H9 (cell line): ENCODE measurements around the gene TVP23B. TPM values are rescaled to one million over a fixed set of nuclear protein-coding genes. Genes with fewer than 3 reads are reported as not detected.
"Not testable (repeated sequence)": the region's sequence is repeated elsewhere in the genome, so short reads cannot be mapped to it uniquely, and the experiment has no call there.

Experiments
- DNase-seq: peaks from one replicate; pipeline ENCODE4 v3.0.0-alpha.2; 2017
- H2AFZ ChIP-seq: one replicate; pipeline ENCODE4 v1.6.1; 2013; ENCODE audit warnings: mild to moderate bottlenecking, low read length, control low read depth, moderate library complexity
- H2AK5ac ChIP-seq: 2 replicates; pipeline ENCODE4 v1.6.1; 2013; ENCODE audit warnings: low read length, control low read depth, mixed read lengths; ENCODE audit not compliant: insufficient read length
- H2BK120ac ChIP-seq: one replicate; pipeline ENCODE4 v1.6.1; 2013; ENCODE audit warnings: low read depth, mild to moderate bottlenecking, low read length, control low read depth, inconsistent platforms; ENCODE audit not compliant: poor library complexity, severe bottlenecking
- H2BK12ac ChIP-seq: 2 replicates; pipeline ENCODE4 v1.6.1; 2013; ENCODE audit warnings: low read length, control low read depth, mixed read lengths, low read depth; ENCODE audit not compliant: insufficient read length
- H2BK15ac ChIP-seq: 2 replicates; pipeline ENCODE4 v1.6.1; 2013; ENCODE audit warnings: low read depth, low read length, control low read depth
- H2BK20ac ChIP-seq: one replicate; pipeline ENCODE4 v1.6.1; 2013; ENCODE audit warnings: low read depth, mild to moderate bottlenecking, low read length, control low read depth, inconsistent platforms; ENCODE audit not compliant: poor library complexity, severe bottlenecking
- H2BK5ac ChIP-seq: 2 replicates; pipeline ENCODE4 v1.6.1; 2013; ENCODE audit warnings: low read length, control low read depth, mixed read lengths; ENCODE audit not compliant: insufficient read length
- H3K14ac ChIP-seq: 2 replicates; pipeline ENCODE4 v1.6.1; 2013; ENCODE audit warnings: low read length, control low read depth; ENCODE audit not compliant: insufficient read depth
- H3K18ac ChIP-seq: 2 replicates; pipeline ENCODE4 v1.6.1; 2013; ENCODE audit warnings: low read depth, mild to moderate bottlenecking, mixed read lengths, low read length, control low read depth; ENCODE audit not compliant: insufficient read length
- H3K23ac ChIP-seq: 2 replicates; pipeline ENCODE4 v1.6.1; 2013; ENCODE audit warnings: low read length, control low read depth, mixed read lengths, low read depth; ENCODE audit not compliant: insufficient read length
- H3K23me2 ChIP-seq: 2 replicates; pipeline ENCODE4 v1.6.1; 2013; ENCODE audit warnings: low read depth, mild to moderate bottlenecking, mixed read lengths, low read length, control low read depth; ENCODE audit not compliant: insufficient read length, poor library complexity, severe bottlenecking
- H3K27ac ChIP-seq: 2 replicates; pipeline ENCODE4 v1.5.1; 2013; ENCODE audit warnings: low read length, control low read depth, mixed read lengths, low read depth; ENCODE audit not compliant: insufficient read length
- H3K27me3 ChIP-seq: 2 replicates; pipeline ENCODE4 v1.6.1; 2013; ENCODE audit warnings: low read length, control low read depth, inconsistent platforms; ENCODE audit not compliant: insufficient read depth
- H3K4ac ChIP-seq: 2 replicates; pipeline ENCODE4 v1.6.1; 2013; ENCODE audit warnings: low read depth, mild to moderate bottlenecking, control low read depth, inconsistent platforms, low read length, moderate library complexity
- H3K4me1 ChIP-seq: 2 replicates; pipeline ENCODE4 v1.6.1; 2013; ENCODE audit warnings: low read length, control low read depth, inconsistent platforms; ENCODE audit not compliant: insufficient read depth
- H3K4me2 ChIP-seq: 2 replicates; pipeline ENCODE4 v1.6.1; 2013; ENCODE audit warnings: low read length, control low read depth, mixed read lengths; ENCODE audit not compliant: insufficient read length, insufficient read depth
- H3K56ac ChIP-seq: 2 replicates; pipeline ENCODE4 v1.6.1; 2013; ENCODE audit warnings: low read depth, mild to moderate bottlenecking, mixed read lengths, low read length, control low read depth; ENCODE audit not compliant: insufficient read length
- H3K79me1 ChIP-seq: 2 replicates; pipeline ENCODE4 v1.6.1; 2013; ENCODE audit warnings: low read depth, mild to moderate bottlenecking, moderate library complexity, low read length, control low read depth, inconsistent platforms; ENCODE audit not compliant: insufficient read depth, poor library complexity, severe bottlenecking
- H3K79me2 ChIP-seq: 2 replicates; pipeline ENCODE4 v1.6.1; 2013; ENCODE audit warnings: low read length, control low read depth, inconsistent platforms; ENCODE audit not compliant: insufficient read depth
- H3K9ac ChIP-seq: 2 replicates; pipeline ENCODE4 v1.6.1; 2013; ENCODE audit warnings: low read length, control low read depth, mixed read lengths; ENCODE audit not compliant: insufficient read length; ENCODE audit errors: extremely low read depth
- H3K9me3 ChIP-seq: one replicate; pipeline ENCODE4 v1.6.1; 2013; ENCODE audit warnings: low read depth, low read length, inconsistent platforms; ENCODE audit not compliant: control insufficient read depth
- H3T11ph ChIP-seq: one replicate; pipeline ENCODE4 v1.6.1; 2013; ENCODE audit warnings: mild to moderate bottlenecking, low read length, control low read depth, inconsistent platforms
- H4K20me1 ChIP-seq: one replicate; pipeline ENCODE4 v1.6.1; 2013; ENCODE audit not compliant: control insufficient read depth, insufficient read length, insufficient read depth
- H4K5ac ChIP-seq: 2 replicates; pipeline ENCODE4 v1.6.1; 2013; ENCODE audit warnings: low read depth, mild to moderate bottlenecking, mixed read lengths, low read length, control low read depth; ENCODE audit not compliant: insufficient read length
- H4K8ac ChIP-seq: replicated peaks from 2 replicates; pipeline ENCODE4 v1.6.1; 2013; ENCODE audit warnings: low read length, control low read depth, mixed read lengths, low read depth; ENCODE audit not compliant: insufficient read length
- H4K91ac ChIP-seq: 2 replicates; pipeline ENCODE4 v1.6.1; 2013; ENCODE audit warnings: low read depth, mild to moderate bottlenecking, moderate library complexity, mixed read lengths, low read length, control low read depth; ENCODE audit not compliant: insufficient read length
- H3K27ac Mint-ChIP-seq, 3 experiments: 2 replicates in 2 of 3; 3 replicates in 1 of 3; pipeline ENCODE4 v1.8.0; 2020 to 2021; ENCODE audit warnings: mixed read lengths in 3 of 3, mild to moderate bottlenecking in 1 of 3, moderate library complexity in 1 of 3
- H3K27me3 Mint-ChIP-seq: 2 replicates; pipeline ENCODE4 v1.8.0; 2021; ENCODE audit warnings: low read depth, mild to moderate bottlenecking, moderate library complexity, mixed read lengths
- H3K36me3 Mint-ChIP-seq, 3 experiments: 2 replicates in 2 of 3; 3 replicates in 1 of 3; pipeline ENCODE4 v1.8.0; 2020 to 2021; ENCODE audit warnings: low read depth in 3 of 3, mixed read lengths in 3 of 3; ENCODE audit not compliant: insufficient read depth in 1 of 3
- H3K4me1 Mint-ChIP-seq, 2 experiments: 2 replicates each; pipeline ENCODE4 v1.8.0; 2020; ENCODE audit warnings: mixed read lengths in 2 of 2
- H3K4me3 Mint-ChIP-seq, 2 experiments: 2 replicates in 1 of 2; 3 replicates in 1 of 2; pipeline ENCODE4 v1.8.0; 2020 to 2021; ENCODE audit warnings: mild to moderate bottlenecking in 2 of 2, mixed read lengths in 2 of 2, moderate library complexity in 1 of 2
- H3K9me3 Mint-ChIP-seq, 2 experiments: 2 replicates in 1 of 2; 3 replicates in 1 of 2; pipeline ENCODE4 v1.8.0; 2020; ENCODE audit warnings: mild to moderate bottlenecking in 2 of 2, mixed read lengths in 2 of 2, moderate library complexity in 1 of 2
- WGBS: extraction: QIAGEN DNeasy Blood & Tissue Kit; methylation state at CpG from one replicate; pipeline ENCODE4 v1.1.7; 2013; ENCODE audit warnings: missing lambda C conversion rate, low lambda C conversion rate, mixed read lengths; ENCODE audit not compliant: insufficient read length; ENCODE audit errors: extremely low coverage; 5-methylcytosine and 5-hydroxymethylcytosine counted together
- total RNA-seq: library from RNA; stranded (reverse); gene quantifications from 2 replicates; pipeline ENCODE4 v1.2.1, GENCODE V29; 2021

TVP23B gene
- total RNA-seq, 1 experiment from 2014 or later: 20.5 TPM

- H3K4me1 Mint-ChIP-seq, H2BK15ac ChIP-seq, H3K18ac ChIP-seq, H3K36me3 Mint-ChIP-seq, H3K56ac ChIP-seq, H3K4ac ChIP-seq, H4K20me1 ChIP-seq, H2BK20ac ChIP-seq, H3K27ac Mint-ChIP-seq, H3K9ac ChIP-seq, H3K14ac ChIP-seq, H3K9me3 ChIP-seq, H4K91ac ChIP-seq, H3K27ac ChIP-seq, H3K23ac ChIP-seq, H3T11ph ChIP-seq, H2AK5ac ChIP-seq, H2BK120ac ChIP-seq, H3K23me2 ChIP-seq, DNase-seq, H4K8ac ChIP-seq, H3K9me3 Mint-ChIP-seq, H4K5ac ChIP-seq, H3K4me2 ChIP-seq, H3K4me1 ChIP-seq, H3K27me3 Mint-ChIP-seq, H2BK5ac ChIP-seq, H3K79me1 ChIP-seq, H3K79me2 ChIP-seq, H2AFZ ChIP-seq, H3K27me3 ChIP-seq, H2BK12ac ChIP-seq, H3K4me3 Mint-ChIP-seq: not testable (repeated sequence)
- no CpG with 5 or more reads among the region's 4 CpGs for whole genome bisulfite sequencing
These were observed 36.3 kb upstream of the TVP23B start for GRCh38 chr17:18744726-18745125.

- not testable (repeated sequence) for H2BK120ac ChIP-seq, H3K36me3 Mint-ChIP-seq, H3K79me2 ChIP-seq, H2AK5ac ChIP-seq, H4K91ac ChIP-seq, H2BK15ac ChIP-seq, H2BK5ac ChIP-seq, H3K23ac ChIP-seq, H4K8ac ChIP-seq, H3K9me3 ChIP-seq, H3K27ac Mint-ChIP-seq, H2BK20ac ChIP-seq, H3K4me1 Mint-ChIP-seq, H3K56ac ChIP-seq, H3K4me2 ChIP-seq, H2AFZ ChIP-seq, H3K27ac ChIP-seq, H2BK12ac ChIP-seq, H3K79me1 ChIP-seq, H3K18ac ChIP-seq, H3T11ph ChIP-seq, H3K27me3 ChIP-seq, H3K4me3 Mint-ChIP-seq, DNase-seq, H3K14ac ChIP-seq, H3K9ac ChIP-seq, H4K5ac ChIP-seq, H3K4ac ChIP-seq, H3K27me3 Mint-ChIP-seq, H3K23me2 ChIP-seq, H4K20me1 ChIP-seq, H3K4me1 ChIP-seq, H3K9me3 Mint-ChIP-seq
- WGBS: no CpG with 5 or more reads among the region's 3 CpGs
These were observed 34.4 kb upstream of the TVP23B start for GRCh38 chr17:18746551-18746950.
